Transverse colon (tissue), 3 donors: ENCODE data around the gene CHST3.

Experiments
- CTCF ChIP-seq, 5 experiments: fragments of 200-600 bp in 3 of 5; fragments of 450-650 bp in 2 of 5; sonication (generic) in 3 of 5; IDR thresholded peaks; 1 replicate in 2 of 5; 2 replicates in 3 of 5; pipeline ENCODE4 v1.5.1; 2016 to 2017; ENCODE audit warnings: antibody characterized with exemption in 5 of 5, inconsistent platforms in 3 of 5, mild to moderate bottlenecking in 2 of 5, moderate library complexity in 1 of 5
- EP300 ChIP-seq: sonication (generic); formaldehyde crosslinking; IDR thresholded peaks from one replicate; pipeline ENCODE4 v1.6.1; 2017; ENCODE audit warnings: antibody characterized with exemption, low read depth
- POLR2A ChIP-seq: fragments of 450-650 bp; IDR thresholded peaks from one replicate; pipeline ENCODE4 v1.6.1; 2016; ENCODE audit warnings: antibody characterized with exemption, mild to moderate bottlenecking, moderate library complexity

GRCh38 chr10:71970331-71970730 lies 6.1 kb downstream of the CHST3 start:
- TF ChIP-seq CTCF (IDR thresholded peaks at IDR 0.05): peak in 2 of 5 experiments; percentile 15 to 24
- TF ChIP-seq POLR2A: no peak
- TF ChIP-seq EP300: no peak
